HepG2 (cell line): ENCODE measurements around the gene KAT6B. TPM values are rescaled to one million over a fixed set of nuclear protein-coding genes. Genes with fewer than 3 reads are reported as not detected.

Source experiments
- ATAC-seq: fragments of 200-7000 bp; cut with Tn5 transposase; 3 replicates; pipeline ENCODE4 v1.9.1; 2020; ENCODE audit warnings: mild to moderate bottlenecking, moderate library complexity
- BruUV-seq: library from RNA; stranded (reverse); fragments of 400-500 nt; replicated peaks from 2 replicates; lab custom pipeline; 2021; lab: Mats Ljungman, UMichigan
- CTCF ChIA-PET: fragments of 300-600 bp; formaldehyde crosslinking; extraction: SDS; loops from one replicate; lab custom pipeline; 2021; ENCODE audit warnings: low total read pairs, inconsistent platforms, low intra/inter-chr PET ratio; lab: Yijun Ruan, JAX
- POLR2A ChIA-PET: fragments of 350-600 bp; sonication (Branson Sonifier 250); formaldehyde crosslinking; loops from one replicate; lab custom pipeline; 2020; ENCODE audit warnings: antibody characterized with exemption, inconsistent platforms; lab: Yijun Ruan, JAX
- DNase-seq: peaks from one replicate; pipeline ENCODE4 v3.0.0-alpha.2; 2015; ENCODE audit warnings: low spot score
- FAIRE-seq: peaks from 3 replicates; lab custom pipeline; 2011; peaks lifted over from hg19 to GRCh38; lab: Jason Lieb, UNC
- H2AFZ ChIP-seq: one replicate; pipeline ENCODE4 v1.6.1; 2011; ENCODE audit warnings: low read length, inconsistent platforms
- H3K27ac ChIP-seq: fragments of 300-600 bp; 3 replicates; pipeline ENCODE4 v1.8.0; 2011; ENCODE audit warnings: mixed run types, mild to moderate bottlenecking, mixed read lengths, low read length, inconsistent platforms; ENCODE audit not compliant: insufficient read depth; ENCODE audit errors: extremely low read length
- H3K27me3 ChIP-seq, 2 experiments: fragments of 200-600 bp in 1 of 2; 2 replicates in 1 of 2; 3 replicates in 1 of 2; pipeline versions ENCODE4 v1.6.0 to v1.8.0; 2011; ENCODE audit warnings: low read length in 2 of 2, mild to moderate bottlenecking in 2 of 2, moderate library complexity in 2 of 2, inconsistent platforms in 1 of 2; ENCODE audit not compliant: insufficient read depth in 2 of 2, control insufficient read depth in 1 of 2
- H3K36me3 ChIP-seq, 2 experiments: fragments of 200-600 bp in 1 of 2; replicated peaks in 1 of 2; 2 replicates in 1 of 2; 3 replicates in 1 of 2; pipeline versions ENCODE4 v1.5.1 to v1.8.0; 2011; ENCODE audit warnings: low read length in 2 of 2, inconsistent platforms in 1 of 2; ENCODE audit not compliant: insufficient read depth in 2 of 2, control insufficient read depth in 1 of 2
- H3K4me1 ChIP-seq: 2 replicates; pipeline ENCODE4 v1.5.1; 2012; ENCODE audit warnings: low read length, inconsistent platforms; ENCODE audit not compliant: insufficient read depth
- H3K4me2 ChIP-seq: 2 replicates; pipeline ENCODE4 v1.6.0; 2011; ENCODE audit warnings: low read depth, low read length, inconsistent platforms
- H3K4me3 ChIP-seq, 3 experiments: fragments of 200-600 bp in 1 of 3; sonication (generic), shearing (Covaris generic) in 1 of 3; replicated peaks in 1 of 3; 2 replicates each; pipeline ENCODE4 v1.5.1; 2011 to 2016; ENCODE audit warnings: low read length in 3 of 3, inconsistent platforms in 2 of 3, low read depth in 2 of 3, mild to moderate bottlenecking in 2 of 3, control low read depth in 1 of 3, mixed read lengths in 1 of 3; ENCODE audit not compliant: insufficient read depth in 1 of 3
- H3K79me2 ChIP-seq: one replicate; pipeline ENCODE4 v1.6.1; 2011; ENCODE audit warnings: low read length, inconsistent platforms; ENCODE audit not compliant: insufficient read depth
- H3K9ac ChIP-seq: 2 replicates; pipeline ENCODE4 v1.6.0; 2011; ENCODE audit warnings: mild to moderate bottlenecking, low read depth, low read length, inconsistent platforms; ENCODE audit not compliant: insufficient read depth
- H3K9me3 ChIP-seq: 2 replicates; pipeline ENCODE4 v1.5.1; 2012; ENCODE audit warnings: mild to moderate bottlenecking, low read length
- H4K20me1 ChIP-seq: 2 replicates; pipeline ENCODE4 v1.6.0; 2011; ENCODE audit warnings: inconsistent platforms, mild to moderate bottlenecking, low read length, moderate library complexity; ENCODE audit not compliant: insufficient read depth
- SMARCE1 ChIP-seq: fragments of 450-650 bp; IDR thresholded peaks from 2 replicates; pipeline ENCODE4 v1.6.1; 2017; ENCODE audit warnings: borderline replicate concordance
- STAG1 ChIP-seq: sonication (generic); formaldehyde crosslinking; IDR thresholded peaks from 2 replicates; pipeline ENCODE4 v1.4.0; 2020; ENCODE audit warnings: missing genetic modification reagents
- ZNF224 ChIP-seq: sonication (generic); formaldehyde crosslinking; IDR thresholded peaks from 2 replicates; pipeline ENCODE4 v1.5.0; 2020; ENCODE audit warnings: mild to moderate bottlenecking, missing genetic modification reagents
- ZNF672 ChIP-seq: sonication (generic); formaldehyde crosslinking; IDR thresholded peaks from 2 replicates; pipeline ENCODE4 v1.8.1; 2022; ENCODE audit warnings: missing genetic modification reagents
- in situ Hi-C: cut with HindIII; loops from 2 replicates; pipeline ENCODE4 v1.10.0; 2017; ENCODE audit warnings: low pct_unique_long_range_greater_than_20kb; ENCODE audit not compliant: extremely low pct_ligation_motif_present
- intact Hi-C: fragments of 100-400 bp; cut with micrococcal nuclease; formaldehyde crosslinking; loops from one replicate; pipeline ENCODE4 v1.10.0; 2022; ENCODE audit not compliant: unreplicated experiment
- polyA plus RNA-seq, 8 experiments: library from polyadenylated mRNA; depleted of rRNA in 3 of 8; stranded (reverse) in 7 of 8; unstranded in 1 of 8; fragments of >200 nt; fragmentation: Illumina TruSeq in 4 of 8; extraction: Trizol in 4 of 8; gene quantifications; 2 replicates each; pipeline versions ENCODE4 v1.2.1 to v1.2.3, GENCODE V29; 2011 to 2016; ENCODE audit warnings: low read depth in 4 of 8, missing spikeins in 1 of 8, mixed read lengths in 1 of 8; ENCODE audit not compliant: insufficient read depth in 1 of 8
- total RNA-seq, 5 experiments: library from RNA; depleted of rRNA; stranded (reverse); fragments of >200 nt; fragmentation: Illumina TruSeq; extraction: Trizol; gene quantifications; 2 replicates each; pipeline ENCODE4 v1.2.3, GENCODE V29; 2016; ENCODE audit warnings: low read depth in 1 of 5
- TF ChIP-seq, protein P1 (sequence below): sonication (generic); formaldehyde crosslinking; IDR thresholded peaks from 2 replicates; pipeline ENCODE4 v1.5.0; 2020; ENCODE audit warnings: mild to moderate bottlenecking, missing genetic modification reagents, moderate library complexity
- TF ChIP-seq, protein P2 (sequence below): sonication (generic); formaldehyde crosslinking; IDR thresholded peaks from 2 replicates; pipeline ENCODE4 v1.4.0; 2020; ENCODE audit warnings: missing genetic modification reagents, borderline replicate concordance
- TF ChIP-seq, protein P3 (sequence below): sonication (generic); formaldehyde crosslinking; IDR thresholded peaks from 2 replicates; pipeline ENCODE4 v1.5.0; 2020; ENCODE audit warnings: missing genetic modification reagents
- TF ChIP-seq, protein P4 (sequence below): sonication (generic); formaldehyde crosslinking; IDR thresholded peaks from 2 replicates; pipeline ENCODE4 v1.4.0; 2020; ENCODE audit warnings: mild to moderate bottlenecking, missing genetic modification reagents

KAT6B gene
- total and polyA plus RNA-seq, 2 of the 13 experiments (the other 11 are each of a cell fraction or from before 2014, with no cell fraction given) = 3.0 to 9.5 TPM

DNA sequence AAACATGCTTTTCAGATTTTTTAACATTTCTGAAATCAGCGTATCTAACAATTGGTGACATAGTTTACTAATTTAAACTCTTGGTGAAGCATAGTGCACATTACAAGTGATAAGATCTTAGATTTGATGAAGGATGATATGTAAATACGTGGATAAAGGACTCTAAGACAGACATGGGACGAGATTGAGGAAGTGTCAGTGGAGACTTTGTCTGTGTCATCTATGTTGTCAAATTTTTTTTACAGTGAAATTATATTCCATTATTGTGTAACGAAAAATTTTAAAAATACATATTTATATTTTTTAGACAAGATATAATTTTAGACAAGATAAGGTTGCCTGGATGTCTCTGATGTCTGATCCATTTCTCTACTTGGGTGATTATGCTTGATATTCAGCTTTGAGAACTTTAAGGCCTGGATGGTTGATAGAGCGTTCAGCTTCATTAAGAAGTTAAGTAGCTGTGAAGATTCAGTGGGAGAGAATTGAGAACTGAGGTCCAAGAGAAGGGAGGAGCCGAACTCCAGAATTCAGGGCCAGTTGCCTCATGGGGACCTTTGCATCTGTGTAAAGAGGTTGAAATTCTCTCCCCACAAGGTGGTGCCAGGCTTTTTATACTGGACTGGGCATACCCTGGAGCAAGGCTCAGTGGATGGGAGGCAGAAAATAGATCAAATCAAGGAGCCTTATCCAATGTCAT, 62.7 kb downstream of the KAT6B start (continued):
- TF ChIP-seq, protein P1, sequence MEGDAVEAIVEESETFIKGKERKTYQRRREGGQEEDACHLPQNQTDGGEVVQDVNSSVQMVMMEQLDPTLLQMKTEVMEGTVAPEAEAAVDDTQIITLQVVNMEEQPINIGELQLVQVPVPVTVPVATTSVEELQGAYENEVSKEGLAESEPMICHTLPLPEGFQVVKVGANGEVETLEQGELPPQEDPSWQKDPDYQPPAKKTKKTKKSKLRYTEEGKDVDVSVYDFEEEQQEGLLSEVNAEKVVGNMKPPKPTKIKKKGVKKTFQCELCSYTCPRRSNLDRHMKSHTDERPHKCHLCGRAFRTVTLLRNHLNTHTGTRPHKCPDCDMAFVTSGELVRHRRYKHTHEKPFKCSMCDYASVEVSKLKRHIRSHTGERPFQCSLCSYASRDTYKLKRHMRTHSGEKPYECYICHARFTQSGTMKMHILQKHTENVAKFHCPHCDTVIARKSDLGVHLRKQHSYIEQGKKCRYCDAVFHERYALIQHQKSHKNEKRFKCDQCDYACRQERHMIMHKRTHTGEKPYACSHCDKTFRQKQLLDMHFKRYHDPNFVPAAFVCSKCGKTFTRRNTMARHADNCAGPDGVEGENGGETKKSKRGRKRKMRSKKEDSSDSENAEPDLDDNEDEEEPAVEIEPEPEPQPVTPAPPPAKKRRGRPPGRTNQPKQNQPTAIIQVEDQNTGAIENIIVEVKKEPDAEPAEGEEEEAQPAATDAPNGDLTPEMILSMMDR (CRISPR knock-in tag) = peak; percentile 44
- TF ChIP-seq STAG1 (CRISPR knock-in tag) = peak; percentile 46
- TF ChIP-seq, protein P2, sequence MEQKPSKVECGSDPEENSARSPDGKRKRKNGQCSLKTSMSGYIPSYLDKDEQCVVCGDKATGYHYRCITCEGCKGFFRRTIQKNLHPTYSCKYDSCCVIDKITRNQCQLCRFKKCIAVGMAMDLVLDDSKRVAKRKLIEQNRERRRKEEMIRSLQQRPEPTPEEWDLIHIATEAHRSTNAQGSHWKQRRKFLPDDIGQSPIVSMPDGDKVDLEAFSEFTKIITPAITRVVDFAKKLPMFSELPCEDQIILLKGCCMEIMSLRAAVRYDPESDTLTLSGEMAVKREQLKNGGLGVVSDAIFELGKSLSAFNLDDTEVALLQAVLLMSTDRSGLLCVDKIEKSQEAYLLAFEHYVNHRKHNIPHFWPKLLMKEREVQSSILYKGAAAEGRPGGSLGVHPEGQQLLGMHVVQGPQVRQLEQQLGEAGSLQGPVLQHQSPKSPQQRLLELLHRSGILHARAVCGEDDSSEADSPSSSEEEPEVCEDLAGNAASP (CRISPR knock-in tag) = no peak
- TF ChIP-seq, protein P3, sequence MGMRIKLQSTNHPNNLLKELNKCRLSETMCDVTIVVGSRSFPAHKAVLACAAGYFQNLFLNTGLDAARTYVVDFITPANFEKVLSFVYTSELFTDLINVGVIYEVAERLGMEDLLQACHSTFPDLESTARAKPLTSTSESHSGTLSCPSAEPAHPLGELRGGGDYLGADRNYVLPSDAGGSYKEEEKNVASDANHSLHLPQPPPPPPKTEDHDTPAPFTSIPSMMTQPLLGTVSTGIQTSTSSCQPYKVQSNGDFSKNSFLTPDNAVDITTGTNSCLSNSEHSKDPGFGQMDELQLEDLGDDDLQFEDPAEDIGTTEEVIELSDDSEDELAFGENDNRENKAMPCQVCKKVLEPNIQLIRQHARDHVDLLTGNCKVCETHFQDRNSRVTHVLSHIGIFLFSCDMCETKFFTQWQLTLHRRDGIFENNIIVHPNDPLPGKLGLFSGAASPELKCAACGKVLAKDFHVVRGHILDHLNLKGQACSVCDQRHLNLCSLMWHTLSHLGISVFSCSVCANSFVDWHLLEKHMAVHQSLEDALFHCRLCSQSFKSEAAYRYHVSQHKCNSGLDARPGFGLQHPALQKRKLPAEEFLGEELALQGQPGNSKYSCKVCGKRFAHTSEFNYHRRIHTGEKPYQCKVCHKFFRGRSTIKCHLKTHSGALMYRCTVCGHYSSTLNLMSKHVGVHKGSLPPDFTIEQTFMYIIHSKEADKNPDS (CRISPR knock-in tag) = no peak
- TF ChIP-seq SMARCE1 = no peak
- no peak for TF ChIP-seq ZNF224

DNA sequence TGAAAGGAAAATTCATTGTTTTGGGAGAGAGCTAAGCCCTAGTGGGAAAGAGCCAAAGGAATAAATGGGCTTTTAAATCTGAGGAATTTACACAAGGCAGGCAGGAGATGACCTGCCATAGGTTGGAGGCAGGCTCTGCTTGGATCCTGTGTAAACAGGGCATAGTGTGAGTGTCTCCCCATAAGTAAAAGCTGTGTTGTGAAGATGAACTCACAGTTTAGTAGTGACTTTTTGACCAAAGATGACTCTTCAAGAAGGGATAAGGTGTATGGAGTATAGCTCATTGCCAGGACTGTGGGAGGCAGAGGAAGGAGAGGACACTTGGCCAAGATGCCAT, 63.2 kb downstream of the KAT6B start:
- intact Hi-C loops = no loop called here
- in situ Hi-C loops = no loop called here
- CTCF ChIA-PET = no interaction called here
- no peak for TF ChIP-seq ZNF672 (CRISPR knock-in tag)
- TF ChIP-seq ZNF224 = no peak
- TF ChIP-seq, protein P4, sequence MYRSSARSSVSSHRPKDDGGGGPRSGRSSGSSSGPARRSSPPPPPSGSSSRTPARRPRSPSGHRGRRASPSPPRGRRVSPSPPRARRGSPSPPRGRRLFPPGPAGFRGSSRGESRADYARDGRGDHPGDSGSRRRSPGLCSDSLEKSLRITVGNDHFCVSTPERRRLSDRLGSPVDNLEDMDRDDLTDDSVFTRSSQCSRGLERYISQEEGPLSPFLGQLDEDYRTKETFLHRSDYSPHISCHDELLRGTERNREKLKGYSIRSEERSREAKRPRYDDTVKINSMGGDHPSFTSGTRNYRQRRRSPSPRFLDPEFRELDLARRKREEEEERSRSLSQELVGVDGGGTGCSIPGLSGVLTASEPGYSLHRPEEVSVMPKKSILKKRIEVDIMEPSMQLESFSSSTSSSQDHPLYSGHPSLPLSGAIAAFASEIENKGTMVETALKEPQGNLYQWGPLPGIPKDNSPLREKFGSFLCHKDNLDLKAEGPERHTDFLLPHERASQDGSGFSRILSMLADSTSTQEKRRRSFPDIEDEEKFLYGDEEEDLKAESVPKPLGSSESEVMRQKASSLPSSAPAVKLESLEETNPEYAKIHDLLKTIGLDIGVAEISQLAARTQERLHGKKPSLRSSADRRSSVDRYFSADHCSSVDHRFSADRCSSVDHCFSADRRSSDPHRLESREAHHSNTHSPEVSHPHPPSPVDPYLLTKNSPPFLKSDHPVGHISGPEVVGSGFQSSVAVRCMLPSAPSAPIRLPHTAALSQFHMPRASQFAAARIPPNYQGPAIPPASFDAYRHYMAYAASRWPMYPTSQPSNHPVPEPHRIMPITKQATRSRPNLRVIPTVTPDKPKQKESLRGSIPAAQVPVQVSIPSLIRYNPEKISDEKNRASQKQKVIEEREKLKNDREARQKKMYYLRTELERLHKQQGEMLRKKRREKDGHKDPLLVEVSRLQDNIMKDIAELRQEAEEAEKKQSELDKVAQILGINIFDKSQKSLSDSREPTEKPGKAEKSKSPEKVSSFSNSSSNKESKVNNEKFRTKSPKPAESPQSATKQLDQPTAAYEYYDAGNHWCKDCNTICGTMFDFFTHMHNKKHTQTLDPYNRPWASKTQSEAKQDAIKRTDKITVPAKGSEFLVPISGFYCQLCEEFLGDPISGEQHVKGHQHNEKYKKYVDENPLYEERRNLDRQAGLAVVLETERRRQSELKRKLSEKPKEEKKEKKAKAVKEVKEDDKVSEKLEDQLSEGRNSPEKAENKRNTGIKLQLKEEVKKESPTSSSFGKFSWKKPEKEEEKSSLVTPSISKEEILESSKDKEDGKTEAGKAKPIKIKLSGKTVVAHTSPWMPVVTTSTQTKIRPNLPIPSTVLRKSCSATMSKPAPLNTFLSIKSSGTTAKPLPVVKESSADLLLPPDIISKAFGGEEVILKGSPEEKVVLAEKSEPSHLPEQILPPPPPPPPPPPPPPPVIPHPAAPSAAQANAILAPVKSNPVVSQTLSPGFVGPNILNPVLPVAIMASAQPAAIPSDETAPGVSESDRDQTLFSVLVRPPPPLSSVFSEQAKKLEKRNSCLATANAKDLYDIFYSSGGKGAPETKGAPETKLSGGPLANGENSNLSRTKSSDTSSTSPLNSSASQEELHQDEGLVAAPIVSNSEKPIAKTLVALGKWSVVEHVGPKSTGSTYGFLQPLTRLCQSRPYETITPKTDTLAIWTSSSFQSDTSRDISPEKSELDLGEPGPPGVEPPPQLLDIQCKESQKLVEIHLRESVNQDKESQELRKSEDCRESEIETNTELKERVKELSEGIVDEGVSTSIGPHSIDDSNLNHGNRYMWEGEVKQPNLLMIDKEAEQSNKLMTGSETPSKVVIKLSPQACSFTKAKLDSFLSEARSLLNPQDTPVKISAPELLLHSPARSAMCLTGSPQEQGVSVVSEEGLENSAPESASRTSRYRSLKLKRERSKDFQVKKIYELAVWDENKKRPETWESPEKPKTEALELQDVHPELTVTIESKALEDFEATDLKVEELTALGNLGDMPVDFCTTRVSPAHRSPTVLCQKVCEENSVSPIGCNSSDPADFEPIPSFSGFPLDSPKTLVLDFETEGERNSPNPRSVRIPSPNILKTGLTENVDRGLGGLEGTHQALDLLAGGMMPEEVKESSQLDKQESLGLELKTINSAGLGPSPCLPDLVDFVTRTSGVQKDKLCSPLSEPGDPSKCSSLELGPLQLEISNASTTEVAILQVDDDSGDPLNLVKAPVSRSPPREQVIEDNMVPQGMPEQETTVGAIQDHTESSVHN (CRISPR knock-in tag) = no peak

More for the DNA sequence above, 63.2 kb downstream of the KAT6B start:
- Histone ChIP-seq H3K27ac (no peak overlapping the region), H3K27me3 (no peaks in the 10 kb centered on the region), H3K4me3 (no peak overlapping the region), H3K9ac (no peak overlapping the region), H3K9me3 (no peaks in the 10 kb centered on the region), H3K4me2 (no peak overlapping the region), H3K36me3 (no peaks in the 10 kb centered on the region), H3K79me2 (peaks cover 4% of the 10 kb centered on the region), H4K20me1 (no peaks in the 10 kb centered on the region), H2AFZ (no peak overlapping the region), H3K4me1 (peaks cover 6% of the 10 kb centered on the region; the same call in 1 of the 2 replicates)
- FAIRE-seq (no peak), DNase-seq (no peak), ATAC-seq (no peak)
- no TSS peak for BruUV-seq
- POLR2A ChIA-PET = no interaction called here
